SH-SY5Y (cell line): Measurements from ENCODE around the gene AKAP6.

Experiments used
- GATA2 ChIP-seq: IDR thresholded peaks from 2 replicates; pipeline ENCODE4 v1.6.1; 2011; ENCODE audit warnings: mild to moderate bottlenecking, low read depth, low read length
- GATA3 ChIP-seq: IDR thresholded peaks from 2 replicates; pipeline ENCODE4 v1.6.1; 2011; ENCODE audit warnings: low read depth, mild to moderate bottlenecking, low read length, moderate library complexity

Gene AKAP6

DNA sequence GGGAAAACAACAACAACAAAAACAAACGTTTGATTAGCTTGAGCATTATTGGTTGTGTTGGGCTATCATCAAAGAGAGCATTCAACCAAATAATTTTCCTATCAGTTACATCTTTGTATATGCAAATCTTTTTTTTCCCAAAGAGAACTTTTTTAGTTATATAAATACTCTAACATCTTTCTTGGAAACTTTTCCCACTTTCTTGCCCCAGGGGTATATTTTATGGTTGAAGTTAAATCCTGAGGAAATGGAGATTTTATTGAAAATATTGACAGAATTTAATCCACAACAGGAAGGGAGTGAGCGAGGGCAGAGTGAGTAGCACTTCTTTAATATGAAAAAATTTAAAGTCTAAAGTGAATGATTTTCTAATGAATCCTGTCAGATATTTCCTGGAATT is 488.7 kb downstream of the AKAP6 start:
- TF ChIP-seq GATA3 (no peak), GATA2 (no peak)

- TF ChIP-seq GATA3 = no peak
- no peak for TF ChIP-seq GATA2
Measured at GRCh38 chr14:32818581-32818980, 489.5 kb downstream of the AKAP6 start.

DNA sequence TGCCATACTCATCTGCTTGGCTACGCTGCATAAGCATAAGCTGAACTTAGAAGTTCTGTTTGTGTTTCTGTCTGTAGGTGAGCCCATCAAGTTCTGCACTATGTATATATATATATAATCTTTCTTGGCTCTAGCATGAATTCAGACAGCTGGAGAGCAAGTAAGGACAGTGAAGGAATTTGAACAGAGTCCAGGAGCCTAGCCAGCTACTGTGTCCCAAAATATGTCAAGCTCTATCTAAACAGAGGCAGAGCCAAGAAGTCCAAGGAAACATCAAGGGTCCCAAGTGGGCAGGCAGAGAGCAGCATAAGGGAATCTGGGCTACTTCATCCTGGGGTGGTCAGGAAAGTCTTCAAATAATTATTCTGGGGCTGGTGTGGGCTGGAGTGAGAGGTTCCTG is 491.1 kb downstream of the AKAP6 start:
- no peak for TF ChIP-seq GATA3
- TF ChIP-seq GATA2 = no peak

DNA sequence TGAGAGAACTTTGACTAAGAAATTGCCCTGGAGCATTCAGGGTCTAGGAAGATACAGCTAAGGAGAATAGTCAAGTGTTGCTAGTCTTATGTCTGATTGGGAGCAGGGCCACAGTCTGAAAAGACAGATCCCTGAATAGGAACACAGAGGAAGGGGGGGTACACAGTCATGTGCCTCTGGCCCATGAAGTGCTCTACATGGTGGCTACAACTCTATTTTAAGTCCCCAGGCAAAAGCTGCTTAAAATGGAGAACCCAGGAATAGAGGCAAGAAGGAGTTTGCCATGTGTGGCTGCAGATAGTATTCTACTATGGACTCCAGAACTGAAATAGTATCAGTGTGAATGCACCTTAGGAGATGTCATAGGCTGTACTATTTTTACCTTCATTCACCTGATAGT is 491.6 kb downstream of the AKAP6 start:
- TF ChIP-seq GATA2 (no peak), GATA3 (no peak)

DNA sequence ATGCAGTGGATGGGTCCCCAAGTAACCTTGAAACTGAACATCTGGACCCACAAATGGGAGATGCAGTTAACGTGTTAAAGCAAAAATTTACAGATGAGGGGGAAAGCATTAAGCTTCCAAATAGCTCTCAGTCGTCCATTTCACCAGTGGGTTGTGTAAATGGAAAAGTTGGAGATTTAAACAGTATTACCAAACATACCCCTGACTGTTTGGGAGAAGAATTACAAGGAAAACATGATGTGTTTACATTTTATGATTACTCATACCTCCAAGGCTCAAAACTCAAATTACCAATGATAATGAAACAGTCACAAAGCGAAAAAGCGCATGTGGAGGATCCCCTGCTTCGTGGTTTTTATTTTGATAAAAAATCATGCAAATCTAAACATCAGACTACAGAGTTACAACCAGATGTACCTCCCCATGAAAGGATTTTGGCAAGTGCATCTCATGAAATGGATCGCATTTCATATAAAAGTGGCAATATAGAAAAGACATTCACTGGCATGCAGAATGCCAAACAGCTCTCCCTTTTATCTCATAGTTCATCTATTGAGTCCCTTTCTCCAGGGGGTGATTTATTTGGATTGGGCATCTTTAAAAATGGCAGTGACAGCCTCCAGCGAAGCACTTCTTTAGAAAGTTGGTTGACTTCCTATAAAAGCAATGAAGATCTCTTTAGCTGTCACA is 493.0 kb downstream of the AKAP6 start:
- TF ChIP-seq GATA2 (no peak), GATA3 (no peak)

GRCh38 chr14:32823706-32824105 is 494.6 kb downstream of the AKAP6 start:
- TF ChIP-seq GATA2 (no peak), GATA3 (no peak)

- no peak for TF ChIP-seq GATA3
- TF ChIP-seq GATA2 = no peak
Measured at GRCh38 chr14:32824195-32824594, 495.1 kb downstream of the AKAP6 start.

DNA sequence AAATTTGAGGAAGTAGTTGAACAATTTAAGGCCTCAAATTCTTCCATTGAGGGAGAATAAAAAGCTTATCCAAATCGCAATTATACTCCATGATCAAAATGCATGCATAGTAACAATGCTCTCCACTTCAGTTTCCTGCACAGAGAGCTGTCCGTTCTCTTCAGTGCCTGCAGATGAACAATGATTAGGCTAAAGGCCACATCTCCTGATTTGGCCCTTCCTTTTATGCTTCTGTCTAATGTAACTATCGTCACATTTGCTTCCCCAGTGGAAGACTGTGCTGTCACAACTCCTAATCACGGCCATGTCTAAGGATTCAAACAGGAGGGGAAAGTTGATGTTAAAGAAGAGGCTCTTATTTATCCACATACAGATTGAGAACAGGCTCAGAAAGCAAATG is 496.0 kb downstream of the AKAP6 start:
- no peak for TF ChIP-seq GATA2
- no peak for TF ChIP-seq GATA3

GRCh38 chr14:32826404-32827082 is 497.4 kb downstream of the AKAP6 start:
- TF ChIP-seq GATA2 (no peak), GATA3 (no peak)

DNA sequence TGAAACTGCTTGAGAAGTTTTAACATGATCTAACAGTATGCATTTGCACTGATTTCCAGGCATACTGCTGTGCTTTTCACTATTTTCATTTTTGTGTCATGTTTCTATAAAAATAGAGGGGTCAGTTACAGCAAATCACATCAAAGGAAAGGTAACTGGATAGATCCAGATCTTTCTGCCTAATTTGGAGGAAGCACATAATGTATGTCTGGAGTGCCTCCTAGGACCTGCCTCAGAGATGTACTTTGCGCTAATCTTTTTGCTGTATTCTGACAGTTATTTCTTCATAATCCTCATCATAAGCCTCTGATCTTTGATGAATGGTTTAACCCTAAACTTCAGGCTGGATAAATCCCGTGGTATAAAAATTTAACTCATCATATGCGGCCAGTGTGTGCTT is 498.4 kb downstream of the AKAP6 start:
- no peak for TF ChIP-seq GATA2
- no peak for TF ChIP-seq GATA3

DNA sequence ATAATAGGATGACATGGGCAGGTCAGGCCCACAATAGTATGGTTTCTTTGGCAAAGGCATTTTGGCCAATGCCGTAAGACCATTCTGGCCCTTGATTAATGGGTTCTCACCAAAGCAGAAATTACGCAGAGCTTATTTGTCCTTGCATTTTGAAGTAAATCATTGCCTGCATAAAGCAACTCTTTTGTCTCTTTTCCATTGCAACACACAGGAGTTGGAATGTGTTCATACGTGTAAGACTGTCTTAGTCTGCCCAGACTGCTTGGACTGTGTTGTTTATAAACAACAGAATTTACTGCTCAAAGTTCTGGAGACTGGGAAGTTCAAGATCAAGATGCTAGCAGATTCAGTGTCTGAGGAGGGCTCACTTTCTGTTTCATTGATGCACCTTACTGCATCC is 506.8 kb downstream of the AKAP6 start:
- no peak for TF ChIP-seq GATA3
- TF ChIP-seq GATA2 = no peak

GRCh38 chr14:32841698-32842097 is 512.6 kb downstream of the AKAP6 start:
- no peak for TF ChIP-seq GATA3
- TF ChIP-seq GATA2 = no peak

DNA sequence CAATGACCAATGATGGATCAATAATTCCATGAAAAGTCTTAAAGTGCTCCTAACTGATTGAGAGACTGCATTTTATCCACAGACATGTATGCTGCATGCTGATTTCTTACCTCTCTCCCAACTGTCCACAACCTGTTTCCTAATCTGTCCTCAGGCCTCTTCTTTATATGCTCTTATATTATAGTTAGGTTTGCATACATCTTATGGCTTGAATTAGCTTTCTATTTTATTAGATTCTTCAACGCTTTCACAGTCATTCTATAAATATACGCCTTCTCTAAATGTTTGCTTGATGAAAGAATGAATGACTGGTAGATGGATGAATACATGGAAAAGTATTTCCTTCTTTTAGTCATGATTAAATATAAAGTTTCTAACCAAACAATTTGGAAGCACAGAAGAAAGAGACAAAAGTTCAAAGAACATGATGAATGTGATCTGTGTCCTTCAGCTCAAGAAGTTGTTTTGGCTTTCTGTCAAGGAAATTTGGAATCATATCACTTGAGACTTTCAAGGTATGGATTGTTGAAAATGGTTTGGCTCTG is 517.8 kb downstream of the AKAP6 start:
- no peak for TF ChIP-seq GATA2
- TF ChIP-seq GATA3 = no peak

GRCh38 chr14:32847867-32848266 is 518.8 kb downstream of the AKAP6 start:
- TF ChIP-seq GATA3 (no peak), GATA2 (no peak)

GRCh38 chr14:32865827-32866376 is 536.8 kb downstream of the AKAP6 start:
- TF ChIP-seq GATA3 (no peak), GATA2 (no peak)

GRCh38 chr14:32883188-32883587 is 554.1 kb downstream of the AKAP6 start:
- TF ChIP-seq GATA3 = no peak
- TF ChIP-seq GATA2 = no peak
